Ishikawa (cell line): ENCODE results near the gene RIOK1.

Experiments
- CEBPB ChIP-seq: IDR thresholded peaks from 2 replicates; pipeline ENCODE4 v1.6.1; 2012
- CREB1 ChIP-seq: IDR thresholded peaks from 2 replicates; pipeline ENCODE4 v1.6.1; 2012; ENCODE audit warnings: low read depth
- EGR1 ChIP-seq: IDR thresholded peaks from 2 replicates; pipeline ENCODE4 v1.6.1; 2012
- EP300 ChIP-seq: IDR thresholded peaks from 2 replicates; pipeline ENCODE4 v1.6.1; 2012; ENCODE audit warnings: borderline replicate concordance
- FOXM1 ChIP-seq: IDR thresholded peaks from 2 replicates; pipeline ENCODE4 v1.6.1; 2012; ENCODE audit warnings: low read depth, borderline replicate concordance
- MAX ChIP-seq: IDR thresholded peaks from 2 replicates; pipeline ENCODE4 v1.6.1; 2012
- NFIC ChIP-seq: IDR thresholded peaks from 2 replicates; pipeline ENCODE4 v1.6.1; 2012
- RAD21 ChIP-seq: IDR thresholded peaks from 2 replicates; pipeline ENCODE4 v1.6.1; 2012; ENCODE audit warnings: low read depth
- REST ChIP-seq: IDR thresholded peaks from 2 replicates; pipeline ENCODE4 v1.6.1; 2012; ENCODE audit warnings: low read depth, mild to moderate bottlenecking
- TAF1 ChIP-seq: IDR thresholded peaks from 2 replicates; pipeline ENCODE4 v1.6.1; 2012; ENCODE audit warnings: low read depth, mild to moderate bottlenecking
- TCF12 ChIP-seq: IDR thresholded peaks from 2 replicates; pipeline ENCODE4 v1.6.1; 2012; ENCODE audit warnings: low read depth
- TEAD4 ChIP-seq: IDR thresholded peaks from 2 replicates; pipeline ENCODE4 v1.6.1; 2012
- USF1 ChIP-seq: IDR thresholded peaks from 2 replicates; pipeline ENCODE4 v1.6.1; 2012
- YY1 ChIP-seq: IDR thresholded peaks from 2 replicates; pipeline ENCODE4 v1.6.1; 2012; ENCODE audit warnings: low read depth
- ZBTB7A ChIP-seq: IDR thresholded peaks from 2 replicates; pipeline ENCODE4 v1.6.1; 2012; ENCODE audit warnings: low read depth

Gene RIOK1

GRCh38 chr6:7390226-7390878 lies 744 bp downstream of the RIOK1 start:
- TF ChIP-seq TEAD4: no peak
- peak; percentile 8; the same call in 1 of the 2 replicates for TF ChIP-seq RAD21

GRCh38 chr6:7391151-7391550 lies 1.5 kb downstream of the RIOK1 start:
- TF ChIP-seq TAF1: no peak

- TF ChIP-seq EGR1 (no peak), YY1 (no peak), ZBTB7A (no peak), MAX (no peak), USF1 (no peak), NFIC (no peak)
Observed at GRCh38 chr6:7392402-7392801, 2.8 kb downstream of the RIOK1 start.

- TF ChIP-seq EP300 (no peak), FOXM1 (no peak), YY1 (no peak), USF1 (no peak), REST (no peak), EGR1 (no peak), ZBTB7A (no peak), TEAD4 (no peak), MAX (no peak), CEBPB (no peak), CREB1 (no peak), NFIC (no peak), TAF1 (no peak), TCF12 (no peak), RAD21 (no peak)
Observed at GRCh38 chr6:7401075-7401474, 11.5 kb downstream of the RIOK1 start.

- TF ChIP-seq ZBTB7A: no peak
- TF ChIP-seq USF1: no peak
- TF ChIP-seq EGR1: no peak
- TF ChIP-seq TCF12: no peak
- no peak for TF ChIP-seq YY1
- no peak for TF ChIP-seq EP300
- no peak for TF ChIP-seq CEBPB
- no peak for TF ChIP-seq FOXM1
- no peak for TF ChIP-seq REST
- TF ChIP-seq RAD21: no peak
- no peak for TF ChIP-seq MAX
- no peak for TF ChIP-seq TEAD4
- no peak for TF ChIP-seq TAF1
- no peak for TF ChIP-seq NFIC
- no peak for TF ChIP-seq CREB1
Observed at GRCh38 chr6:7402716-7403115, 13.1 kb downstream of the RIOK1 start.

GRCh38 chr6:7404546-7404945 lies 14.9 kb downstream of the RIOK1 start:
- TF ChIP-seq EP300 (no peak), REST (no peak), RAD21 (no peak), EGR1 (no peak), ZBTB7A (no peak), NFIC (no peak), FOXM1 (no peak), MAX (no peak), TAF1 (no peak), CREB1 (no peak), USF1 (no peak), YY1 (no peak), TCF12 (no peak), TEAD4 (no peak), CEBPB (no peak)
